Keratinocyte (primary cell): ENCODE measurements around the gene STOX2. TPM values are rescaled to one million over a fixed set of nuclear protein-coding genes. Genes with fewer than 3 reads are reported as not detected.

Experiments used
- DNase-seq: peaks from one replicate; pipeline ENCODE4 v3.0.0-alpha.2; 2011; ENCODE audit warnings: low read depth, missing footprints, low spot score
- FAIRE-seq: peaks from 2 replicates; lab custom pipeline; 2011; peaks lifted over from hg19 to GRCh38; lab: Jason Lieb, UNC
- H2AFZ ChIP-seq: 2 replicates; pipeline ENCODE4 v1.6.0; 2012; ENCODE audit warnings: low read length, control low read depth, inconsistent platforms; ENCODE audit not compliant: control insufficient read depth
- H3K27ac ChIP-seq: 2 replicates; pipeline ENCODE4 v1.5.1; 2011; ENCODE audit warnings: low read length; ENCODE audit not compliant: control insufficient read depth, insufficient read depth
- H3K27me3 ChIP-seq: 3 replicates; pipeline ENCODE4 v1.6.0; 2011; ENCODE audit warnings: low read length; ENCODE audit not compliant: control insufficient read depth, insufficient read depth; ENCODE audit errors: extremely low read depth
- H3K36me3 ChIP-seq, 2 experiments: 2 replicates in 1 of 2; 3 replicates in 1 of 2; pipeline ENCODE4 v1.5.1; 2011; ENCODE audit warnings: low read length in 2 of 2, mild to moderate bottlenecking in 1 of 2; ENCODE audit not compliant: control insufficient read depth in 2 of 2, insufficient read depth in 2 of 2; ENCODE audit errors: extremely low read depth in 1 of 2
- H3K4me1 ChIP-seq: 3 replicates; pipeline ENCODE4 v1.5.1; 2011; ENCODE audit warnings: low read length; ENCODE audit not compliant: control insufficient read depth, insufficient read depth; ENCODE audit errors: extremely low read depth
- H3K4me2 ChIP-seq: 3 replicates; pipeline ENCODE4 v1.6.0; 2011; ENCODE audit warnings: low read depth, low read length; ENCODE audit not compliant: control insufficient read depth, insufficient read depth; ENCODE audit errors: extremely low read depth
- H3K4me3 ChIP-seq, 3 experiments: fragments of 200-600 bp in 1 of 3; sonication (generic) in 1 of 3; 2 replicates in 2 of 3; 3 replicates in 1 of 3; pipeline ENCODE4 v1.5.1; 2011 to 2016; ENCODE audit warnings: low read length in 3 of 3, mild to moderate bottlenecking in 3 of 3, control low read depth in 2 of 3, inconsistent platforms in 1 of 3, low read depth in 1 of 3, mixed read lengths in 1 of 3, mixed run types in 1 of 3, moderate library complexity in 1 of 3; ENCODE audit not compliant: control insufficient read depth in 2 of 3, insufficient read depth in 2 of 3; ENCODE audit errors: extremely low read depth in 1 of 3
- H3K79me2 ChIP-seq: 2 replicates; pipeline ENCODE4 v1.6.0; 2012; ENCODE audit warnings: low read length; ENCODE audit not compliant: control insufficient read depth, insufficient read depth
- H3K9ac ChIP-seq: 3 replicates; pipeline ENCODE4 v1.6.0; 2011; ENCODE audit warnings: low read length; ENCODE audit not compliant: control insufficient read depth, insufficient read depth; ENCODE audit errors: extremely low read depth
- H3K9me1 ChIP-seq: 3 replicates; pipeline ENCODE4 v1.6.0; 2011; ENCODE audit warnings: low read length; ENCODE audit not compliant: control insufficient read depth, insufficient read depth; ENCODE audit errors: extremely low read depth
- H3K9me3 ChIP-seq: 2 replicates; pipeline ENCODE4 v1.5.1; 2012; ENCODE audit warnings: low read depth, low read length; ENCODE audit not compliant: control insufficient read depth
- H4K20me1 ChIP-seq: 3 replicates; pipeline ENCODE4 v1.6.0; 2011; ENCODE audit warnings: low read length; ENCODE audit not compliant: control insufficient read depth, insufficient read depth; ENCODE audit errors: extremely low read depth
- EZH2 ChIP-seq: IDR thresholded peaks from one replicate; pipeline ENCODE4 v1.6.1; 2012; ENCODE audit warnings: inconsistent platforms, mild to moderate bottlenecking, low read length, moderate library complexity
- dilution Hi-C: fragments of 300-500 bp; cut with MboI; formaldehyde crosslinking; loops from one replicate; pipeline ENCODE4 v1.7.0; 2020; ENCODE audit warnings: low sequenced_read_pairs; ENCODE audit not compliant: extremely low pct_ligation_motif_present
- polyA plus RNA-seq, 5 experiments: library from polyadenylated mRNA; depleted of rRNA in 3 of 5; stranded (reverse) in 3 of 5; stranded (forward) in 1 of 5; unstranded in 1 of 5; fragments of >200 nt; gene quantifications; 1 replicate in 1 of 5; 2 replicates in 3 of 5; 3 replicates in 1 of 5; pipeline versions ENCODE4 v1.2.1 to v1.2.3, GENCODE V29; 2011 to 2012; ENCODE audit warnings: missing spikeins in 2 of 5, low read depth in 1 of 5, low replicate concordance in 1 of 5
- TF ChIP-seq, protein P1 (sequence below), 3 experiments: IDR thresholded peaks in 1 of 3; conservative IDR thresholded peaks in 1 of 3; optimal IDR thresholded peaks in 1 of 3; 2 replicates in 2 of 3; 3 replicates in 1 of 3; pipeline versions ENCODE3 to v1.5.1; 2011; ENCODE audit warnings: low read length in 3 of 3, mild to moderate bottlenecking in 3 of 3, moderate library complexity in 2 of 3, control low read depth in 1 of 3, inconsistent platforms in 1 of 3; ENCODE audit not compliant: insufficient read depth in 2 of 3; ENCODE audit errors: extremely low read depth in 1 of 3

Gene STOX2
- polyA plus RNA-seq, 1 donor (not counting 4 experiments of a cell fraction or from before 2014, with no cell fraction given): 1.6 TPM

DNA sequence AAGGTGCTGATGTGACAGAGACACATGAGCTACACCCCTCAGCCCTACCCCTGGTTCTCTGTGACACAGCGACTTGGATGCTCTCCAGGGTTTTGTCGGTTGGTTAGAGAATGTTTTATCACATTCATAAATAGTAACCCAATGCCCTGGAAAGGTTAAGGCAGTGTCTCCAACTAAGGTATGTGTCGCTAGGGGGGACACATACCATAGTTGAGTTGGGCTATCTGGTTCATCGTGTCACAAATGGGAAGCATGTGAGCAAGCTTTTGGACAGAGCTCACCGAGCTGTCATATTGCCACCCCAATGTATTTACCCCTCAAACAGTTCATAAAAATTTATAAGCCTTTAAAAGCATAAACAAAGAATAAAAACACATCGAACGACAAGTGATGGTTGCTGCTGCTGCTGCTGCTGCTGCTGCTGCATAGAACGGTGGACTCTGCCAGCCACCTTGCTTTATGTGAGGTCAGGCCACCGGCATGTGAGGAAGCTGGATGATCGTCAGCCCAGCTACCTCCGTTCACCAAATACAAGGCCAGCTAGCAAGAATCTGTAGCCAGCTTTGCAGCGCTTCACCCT is 55.9 kb downstream of the STOX2 start:
- H3K36me3 ChIP-seq: no peaks in the 10 kb centered on the region
- no peak overlapping the region for H3K9ac ChIP-seq
- no peak overlapping the region for H2AFZ ChIP-seq
- H3K9me3 ChIP-seq: no peaks in the 10 kb centered on the region
- DNase-seq (no peak), FAIRE-seq (no peak)
- H4K20me1 ChIP-seq: no peaks in the 10 kb centered on the region
- H3K4me1 ChIP-seq: no peaks in the 10 kb centered on the region
- TF ChIP-seq EZH2: no peak
- TF ChIP-seq, protein P1, sequence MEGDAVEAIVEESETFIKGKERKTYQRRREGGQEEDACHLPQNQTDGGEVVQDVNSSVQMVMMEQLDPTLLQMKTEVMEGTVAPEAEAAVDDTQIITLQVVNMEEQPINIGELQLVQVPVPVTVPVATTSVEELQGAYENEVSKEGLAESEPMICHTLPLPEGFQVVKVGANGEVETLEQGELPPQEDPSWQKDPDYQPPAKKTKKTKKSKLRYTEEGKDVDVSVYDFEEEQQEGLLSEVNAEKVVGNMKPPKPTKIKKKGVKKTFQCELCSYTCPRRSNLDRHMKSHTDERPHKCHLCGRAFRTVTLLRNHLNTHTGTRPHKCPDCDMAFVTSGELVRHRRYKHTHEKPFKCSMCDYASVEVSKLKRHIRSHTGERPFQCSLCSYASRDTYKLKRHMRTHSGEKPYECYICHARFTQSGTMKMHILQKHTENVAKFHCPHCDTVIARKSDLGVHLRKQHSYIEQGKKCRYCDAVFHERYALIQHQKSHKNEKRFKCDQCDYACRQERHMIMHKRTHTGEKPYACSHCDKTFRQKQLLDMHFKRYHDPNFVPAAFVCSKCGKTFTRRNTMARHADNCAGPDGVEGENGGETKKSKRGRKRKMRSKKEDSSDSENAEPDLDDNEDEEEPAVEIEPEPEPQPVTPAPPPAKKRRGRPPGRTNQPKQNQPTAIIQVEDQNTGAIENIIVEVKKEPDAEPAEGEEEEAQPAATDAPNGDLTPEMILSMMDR (optimal IDR thresholded peaks at IDR 0.05 in 1 of 3, IDR thresholded peaks at IDR 0.05 in 1 of 3, conservative IDR thresholded peaks at IDR 0.05 in 1 of 3; ENCODE audit: extremely low read depth in 1 of 3, insufficient read depth in 2 of 3, low read length in 3 of 3): no peak
- H3K27me3 ChIP-seq: no peaks in the 10 kb centered on the region
- H3K79me2 ChIP-seq: no peaks in the 10 kb centered on the region
- no peak overlapping the region for H3K27ac ChIP-seq
- dilution Hi-C loops: no loop called here
- H3K4me3 ChIP-seq: no peak overlapping the region
- no peaks in the 10 kb centered on the region for H3K9me1 ChIP-seq
- H3K4me2 ChIP-seq: no peak overlapping the region

DNA sequence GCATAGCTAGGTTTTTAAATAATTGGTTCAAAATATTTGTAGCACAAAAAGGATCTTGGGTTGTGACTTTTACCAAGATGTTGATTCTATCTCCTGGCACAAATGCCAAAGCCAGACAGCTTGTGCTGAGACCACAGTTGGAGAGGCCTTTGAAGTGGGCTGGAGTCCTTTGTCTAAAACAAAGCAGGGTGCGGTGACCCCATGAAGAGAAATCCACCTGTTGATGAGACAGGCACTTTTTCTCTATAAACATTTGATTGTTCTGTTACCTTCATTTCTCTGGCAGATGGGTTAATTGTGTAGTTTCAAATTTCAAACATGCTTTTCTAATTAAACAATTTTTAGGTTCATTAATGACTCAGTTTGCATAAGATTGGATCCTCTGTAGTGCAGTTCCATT is 56.7 kb downstream of the STOX2 start:
- H3K27me3 ChIP-seq: no peaks in the 10 kb centered on the region

More for the DNA sequence above, 56.7 kb downstream of the STOX2 start:
- no peaks in the 10 kb centered on the region for H3K9me1 ChIP-seq
- dilution Hi-C loops: no loop called here
- H3K4me2 ChIP-seq: no peak overlapping the region
- DNase-seq (no peak), FAIRE-seq (no peak)
- H3K4me1 ChIP-seq: no peaks in the 10 kb centered on the region
- no peak for TF ChIP-seq EZH2
- TF ChIP-seq, protein P1 (optimal IDR thresholded peaks at IDR 0.05 in 1 of 3, IDR thresholded peaks at IDR 0.05 in 1 of 3, conservative IDR thresholded peaks at IDR 0.05 in 1 of 3; ENCODE audit: extremely low read depth in 1 of 3, insufficient read depth in 2 of 3, low read length in 3 of 3): no peak
- H4K20me1 ChIP-seq: no peaks in the 10 kb centered on the region
- no peaks in the 10 kb centered on the region for H3K79me2 ChIP-seq
- H2AFZ ChIP-seq: no peak overlapping the region
- H3K27ac ChIP-seq: no peak overlapping the region
- no peaks in the 10 kb centered on the region for H3K36me3 ChIP-seq
- H3K9ac ChIP-seq: no peak overlapping the region
- no peaks in the 10 kb centered on the region for H3K9me3 ChIP-seq
- H3K4me3 ChIP-seq: no peak overlapping the region
